Pons (tissue), 1 donor: Measurements from ENCODE around the gene ATXN2L.
A peak's percentile ranks its signal among the peaks of the same experiment; 100 is the strongest.
"Not testable (repeated sequence)": the region's sequence is repeated elsewhere in the genome, so short reads cannot be mapped to it uniquely, and the experiment has no call there.

Experiments used
- DNase-seq: peaks from one replicate; pipeline ENCODE4 v3.0.0-alpha.2; 2016; ENCODE audit warnings: low spot score

Gene ATXN2L

GRCh38 chr16:28872952-28873351 is 50.2 kb downstream of the ATXN2L start:
- DNase-seq: no peak

DNA sequence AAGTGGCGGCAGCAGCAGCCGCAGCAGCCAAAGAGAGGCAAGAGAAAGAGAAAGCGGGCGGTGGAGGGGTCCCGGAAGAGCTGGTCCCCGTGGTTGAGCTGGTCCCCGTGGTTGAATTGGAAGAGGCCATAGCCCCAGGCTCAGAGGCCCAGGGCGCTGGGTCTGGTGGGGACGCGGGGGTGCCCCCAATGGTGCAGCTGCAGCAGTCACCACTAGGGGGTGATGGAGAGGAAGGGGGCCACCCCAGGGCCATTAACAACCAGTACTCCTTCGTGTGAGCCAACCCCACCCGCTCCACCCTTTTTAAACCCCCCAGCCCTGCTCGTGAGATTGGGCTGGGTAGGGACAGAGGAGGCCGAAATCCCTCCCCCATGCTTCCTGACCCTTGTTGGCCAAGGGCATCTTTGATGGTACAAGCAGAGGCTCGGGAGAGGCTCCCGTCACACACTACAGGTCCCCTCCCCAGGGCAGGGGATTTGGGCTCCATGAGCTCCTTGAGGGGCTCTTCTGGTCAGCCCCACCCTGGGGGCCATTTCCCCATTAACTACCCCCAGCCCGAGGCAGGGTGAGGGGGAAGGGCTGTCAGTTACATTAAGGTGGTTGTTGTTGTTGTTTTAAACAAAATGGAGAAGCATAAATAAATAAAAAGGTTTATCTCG is 50.9 kb downstream of the ATXN2L start:
- DNase-seq: no peak

DNA sequence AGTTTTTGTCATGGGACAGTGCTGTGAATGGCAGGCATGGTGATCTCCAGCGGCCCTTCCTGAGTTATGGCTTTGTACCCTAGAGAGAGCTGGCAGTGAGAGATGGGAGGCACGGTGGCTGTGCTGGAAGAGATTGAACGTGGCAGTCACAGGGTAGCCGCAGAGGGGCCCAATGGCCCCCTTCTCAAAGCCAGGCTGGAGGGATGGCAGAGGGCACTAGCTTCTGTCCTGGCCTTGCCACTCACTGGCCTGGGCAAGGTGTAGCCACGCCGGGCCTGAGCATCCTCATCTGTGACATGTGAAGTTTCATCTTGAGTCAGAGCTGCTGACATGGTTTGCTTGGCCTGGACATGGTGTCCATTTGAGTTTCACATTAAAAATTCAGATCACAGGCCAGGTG is 51.6 kb downstream of the ATXN2L start:
- DNase-seq: no peak

DNA sequence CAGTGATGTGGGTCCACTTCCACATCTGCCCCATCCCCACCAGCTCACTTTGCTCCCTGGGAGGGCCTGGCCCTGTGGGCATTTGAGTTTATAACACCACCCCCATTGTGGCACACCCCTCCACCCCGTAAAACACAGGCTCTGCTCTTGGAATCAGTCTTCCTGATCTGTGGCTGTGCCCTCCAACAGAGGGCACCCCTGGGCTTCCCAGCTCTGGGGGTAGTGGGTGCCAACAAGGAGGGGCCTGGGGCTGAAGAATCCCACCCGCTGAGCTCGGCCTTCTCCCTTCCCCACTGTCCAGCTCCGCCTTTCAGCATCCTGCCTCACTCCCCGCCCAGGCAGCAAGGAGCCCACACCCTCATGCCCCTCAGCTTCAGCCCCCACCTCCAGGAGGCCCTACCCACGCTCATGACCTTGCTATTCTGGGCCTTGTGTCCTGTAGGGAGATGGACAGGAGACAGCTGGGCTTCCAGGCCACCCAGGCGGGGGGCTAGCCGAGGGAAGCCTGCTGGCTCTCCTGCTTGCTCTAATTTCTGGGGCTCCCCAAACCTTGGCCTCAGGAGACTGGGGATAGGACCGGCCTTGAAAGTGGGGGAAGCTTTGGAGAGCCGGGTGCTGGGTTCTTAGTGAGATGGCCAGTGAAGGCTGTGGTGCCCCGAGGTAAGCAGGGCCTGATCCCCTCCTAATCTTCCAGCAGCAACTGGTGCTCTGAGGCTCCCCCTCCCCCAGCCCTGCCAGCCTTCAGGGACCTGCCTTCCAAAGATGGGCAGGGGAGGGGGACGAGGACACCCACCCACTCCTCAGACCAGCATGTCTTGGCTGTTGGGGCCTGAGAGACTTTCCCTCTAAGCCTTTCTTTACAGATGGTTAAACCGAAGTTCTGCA is 52.6 kb downstream of the ATXN2L start:
- no peak for DNase-seq

DNA sequence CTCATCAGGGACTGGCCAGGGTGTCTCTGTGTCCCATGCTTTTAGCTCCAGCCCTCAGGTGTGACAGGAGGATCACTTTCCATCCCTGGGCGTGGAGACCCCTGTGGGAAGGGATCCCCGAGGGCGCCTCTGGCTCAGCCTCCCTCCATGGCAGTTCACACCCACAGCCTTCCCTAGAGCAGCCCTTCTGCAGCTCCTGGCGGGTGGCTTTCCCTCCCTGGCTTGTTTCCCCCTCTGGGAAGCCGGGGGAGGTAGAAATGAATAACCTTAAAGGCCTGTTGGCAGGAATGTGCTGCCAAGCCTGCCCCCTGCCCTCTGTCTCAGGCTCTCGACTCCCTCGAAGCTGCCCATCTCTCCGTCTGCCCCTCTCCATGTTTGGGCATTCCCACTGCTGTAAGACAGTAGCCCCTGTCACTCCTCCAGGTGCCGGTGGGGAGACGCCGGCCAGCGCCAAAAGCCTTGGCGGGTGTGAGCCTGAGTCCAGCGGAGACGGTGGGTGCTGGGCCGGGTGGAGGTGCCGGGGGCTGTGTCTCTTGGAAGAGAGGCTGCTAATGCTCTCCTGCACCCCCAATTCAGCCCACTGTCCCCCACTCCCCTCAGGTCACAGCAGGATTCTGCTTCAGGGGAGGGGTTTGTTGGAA is 53.3 kb downstream of the ATXN2L start:
- DNase-seq: no peak

DNA sequence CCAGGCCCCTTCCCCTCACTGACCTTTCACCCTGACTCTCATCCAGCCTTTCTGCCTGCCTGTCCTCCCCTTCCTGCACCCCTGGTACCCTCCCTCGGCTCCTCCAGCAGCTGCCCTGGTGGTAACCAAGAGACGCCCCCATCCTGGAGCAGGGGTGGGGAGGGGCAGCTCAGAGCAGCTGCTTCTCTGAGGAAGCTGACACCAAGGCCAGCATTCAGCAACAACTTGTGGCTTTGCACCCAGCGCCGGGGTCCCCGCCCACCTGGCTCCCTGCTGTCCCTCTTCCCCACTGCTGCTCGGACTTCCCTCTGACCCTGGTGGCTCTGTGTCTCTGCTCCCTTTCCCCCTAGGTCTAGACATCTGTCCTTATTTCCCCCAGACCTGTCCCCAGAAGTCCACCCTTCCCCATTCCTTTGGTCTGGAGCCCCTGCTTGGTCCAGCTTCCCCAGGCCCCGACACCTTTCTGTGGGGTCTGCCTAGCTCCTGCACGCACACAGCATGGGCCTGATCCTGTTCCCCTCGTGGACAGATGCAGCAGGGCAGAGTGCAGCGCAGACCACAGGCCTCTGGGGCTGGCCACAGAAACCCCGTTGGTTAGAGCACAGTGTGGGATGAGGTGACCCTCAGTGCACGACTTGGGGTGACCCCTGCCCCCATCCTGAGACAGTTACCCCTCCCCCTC is 54.3 kb downstream of the ATXN2L start:
- DNase-seq: no peak

- no peak for DNase-seq
These were observed 54.8 kb downstream of the ATXN2L start for GRCh38 chr16:28877655-28878000.

GRCh38 chr16:28878083-28878926 is 55.5 kb downstream of the ATXN2L start, which contains the start of gene ATP2A1:
ATP2A1 (plus strand) TSS chr16:28878488; CDS start chr16:28878672, 184 bp downstream.
- DNase-seq: no peak

GRCh38 chr16:28879261-28879840 is 56.6 kb downstream of the ATXN2L start:
- DNase-seq: no peak

GRCh38 chr16:28879841-28880588 is 57.2 kb downstream of the ATXN2L start:
- DNase-seq: peak; percentile 79

DNA sequence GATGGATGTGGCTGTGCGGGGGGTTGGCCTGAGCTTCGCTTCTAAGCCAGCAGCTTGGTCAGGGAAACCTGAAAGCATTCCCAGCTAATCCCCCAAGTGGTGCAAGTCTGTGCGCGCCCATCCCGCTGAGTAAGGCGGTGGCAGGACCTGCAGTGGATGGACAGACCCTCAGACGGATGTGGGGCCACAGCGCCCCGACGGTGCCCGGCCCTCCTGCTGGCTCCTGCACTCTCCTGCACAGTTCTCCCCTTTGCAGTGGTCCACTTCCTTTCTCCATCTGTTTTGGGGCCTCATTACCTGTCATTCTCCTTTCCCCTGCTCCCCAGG is 57.8 kb downstream of the ATXN2L start:
- no peak for DNase-seq

DNA sequence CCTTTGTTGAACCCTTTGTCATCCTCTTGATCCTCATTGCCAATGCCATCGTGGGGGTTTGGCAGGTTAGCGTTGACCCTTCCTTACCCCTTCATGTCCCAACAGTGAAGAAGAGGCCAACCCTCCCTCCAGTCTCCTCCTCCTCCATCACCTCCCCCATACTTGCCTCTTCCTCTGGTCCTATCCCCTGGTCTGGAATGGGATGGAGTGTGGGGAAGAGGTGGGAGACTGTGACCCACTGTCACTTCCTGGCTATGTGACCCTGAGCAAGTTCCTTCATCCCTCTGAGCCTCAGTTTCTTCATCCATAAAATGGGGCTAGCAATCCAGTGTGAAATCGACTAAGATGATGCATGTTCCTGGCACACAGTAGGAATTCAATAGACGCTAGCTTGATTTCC is 58.2 kb downstream of the ATXN2L start:
- no peak for DNase-seq

DNA sequence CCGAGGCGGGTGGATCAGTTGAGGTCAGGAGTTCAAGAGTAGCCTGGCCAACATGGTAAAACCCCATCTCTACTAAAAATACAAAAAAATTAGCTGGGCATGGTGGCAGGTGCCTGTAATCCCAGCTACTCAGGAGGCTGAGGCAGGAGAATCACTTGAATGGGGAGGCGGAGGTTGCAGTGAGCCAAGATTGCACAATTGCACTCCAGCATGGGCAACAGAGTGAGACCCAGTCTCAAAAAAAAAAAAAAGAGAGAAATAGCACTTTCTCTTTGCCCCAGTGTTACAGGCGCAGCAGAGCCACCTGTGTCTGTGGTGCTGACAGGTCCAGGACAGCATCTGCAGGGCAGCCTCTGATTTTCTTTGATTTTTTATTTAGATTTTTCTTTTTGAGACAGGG is 58.8 kb downstream of the ATXN2L start:
- not testable (repeated sequence) for DNase-seq

GRCh38 chr16:28882551-28883160 is 59.9 kb downstream of the ATXN2L start:
- DNase-seq: no peak

DNA sequence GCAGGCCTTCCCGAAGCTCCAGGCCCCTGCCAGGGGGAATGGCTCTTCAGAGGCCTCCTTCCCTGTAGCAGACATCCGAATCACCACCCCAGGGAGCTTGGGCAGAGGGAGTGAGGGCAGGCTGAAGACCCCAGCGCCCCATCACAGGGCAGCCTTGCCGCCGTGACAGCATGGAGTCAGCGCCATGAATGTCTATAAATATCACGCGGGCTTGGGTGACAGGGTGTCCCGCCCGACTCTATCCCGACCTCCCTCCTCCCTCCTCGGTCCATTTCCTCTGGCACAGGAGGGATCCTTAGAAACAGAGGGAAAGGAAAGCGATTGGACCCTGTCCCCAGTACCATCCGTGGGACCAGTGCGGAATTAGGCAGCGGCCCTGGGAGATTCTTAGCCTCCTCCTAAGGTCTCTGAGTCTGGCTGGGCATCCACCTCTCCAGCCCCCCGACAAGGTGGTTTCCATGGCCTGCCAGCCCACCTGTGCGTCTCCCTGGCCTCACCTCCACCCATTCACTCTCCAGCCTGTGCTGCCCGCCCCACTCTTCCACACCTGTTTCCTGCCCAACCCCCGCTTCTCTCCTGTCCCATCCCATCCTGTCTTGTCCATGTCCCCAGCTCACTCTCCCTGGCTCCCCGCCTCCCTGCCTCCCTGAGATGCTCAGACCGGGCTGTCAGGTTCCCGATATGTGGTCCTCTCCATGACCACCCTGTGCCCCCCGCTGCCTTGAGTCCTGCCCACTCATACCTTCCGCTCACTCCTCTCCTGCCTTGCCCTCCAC is 60.6 kb downstream of the ATXN2L start:
- DNase-seq: no peak

GRCh38 chr16:28884045-28884444 is 61.2 kb downstream of the ATXN2L start:
- DNase-seq: no peak
